RWPE2 (cell line): Measurements from ENCODE around the gene LGALS1.

Source experiments
- ATAC-seq: fragments of 200-7000 bp; cut with Tn5 transposase; 3 replicates; pipeline ENCODE4 v1.9.1; 2021; ENCODE audit warnings: low read depth
- DNase-seq: peaks from one replicate; pipeline ENCODE4 v3.0.0-alpha.2; 2020; ENCODE audit warnings: low spot score
- H3K27ac ChIP-seq: fragments of 450-650 bp; 2 replicates; pipeline ENCODE4 v1.5.1; 2017; ENCODE audit warnings: mild to moderate bottlenecking; ENCODE audit not compliant: poor library complexity, severe bottlenecking
- H3K27me3 ChIP-seq: fragments of 250-450 bp; sonication (Bioruptor Pico); 2 replicates; pipeline ENCODE4 v1.5.1; 2021; ENCODE audit warnings: mild to moderate bottlenecking, moderate library complexity; ENCODE audit not compliant: insufficient read depth, poor library complexity, severe bottlenecking
- H3K36me3 ChIP-seq: fragments of 250-450 bp; sonication (Bioruptor Pico); 2 replicates; pipeline ENCODE4 v1.5.1; 2020; ENCODE audit warnings: low read depth, mild to moderate bottlenecking, moderate library complexity
- H3K4me1 ChIP-seq: fragments of 250-450 bp; sonication (Bioruptor Pico); 2 replicates; pipeline ENCODE4 v1.5.1; 2021; ENCODE audit warnings: mild to moderate bottlenecking, moderate library complexity; ENCODE audit not compliant: insufficient read depth, poor library complexity, severe bottlenecking
- H3K4me3 ChIP-seq: fragments of 250-450 bp; sonication (Bioruptor Pico); 2 replicates; pipeline ENCODE4 v1.5.1; 2021; ENCODE audit warnings: mild to moderate bottlenecking, moderate library complexity; ENCODE audit not compliant: severe bottlenecking
- H3K9me3 ChIP-seq: fragments of 250-450 bp; sonication (Bioruptor Pico); 2 replicates; pipeline ENCODE4 v1.5.1; 2021; ENCODE audit warnings: mild to moderate bottlenecking, moderate library complexity; ENCODE audit not compliant: severe bottlenecking
- TF ChIP-seq, protein P1 (sequence below): fragments of 450-650 bp; IDR thresholded peaks from one replicate; pipeline ENCODE4 v1.5.1; 2017; ENCODE audit warnings: mild to moderate bottlenecking, moderate library complexity; ENCODE audit not compliant: poor library complexity, severe bottlenecking

LGALS1 gene

GRCh38 chr22:37696657-37697537 lies 21.5 kb downstream of the LGALS1 start, which contains the start of gene TRIOBP:
Gene TRIOBP, plus strand, starts transcription at chr22:37697048. Its CDS starts 4,318 bp downstream, at chr22:37701366.
- ATAC-seq = peak; percentile 100
- TF ChIP-seq, protein P1, sequence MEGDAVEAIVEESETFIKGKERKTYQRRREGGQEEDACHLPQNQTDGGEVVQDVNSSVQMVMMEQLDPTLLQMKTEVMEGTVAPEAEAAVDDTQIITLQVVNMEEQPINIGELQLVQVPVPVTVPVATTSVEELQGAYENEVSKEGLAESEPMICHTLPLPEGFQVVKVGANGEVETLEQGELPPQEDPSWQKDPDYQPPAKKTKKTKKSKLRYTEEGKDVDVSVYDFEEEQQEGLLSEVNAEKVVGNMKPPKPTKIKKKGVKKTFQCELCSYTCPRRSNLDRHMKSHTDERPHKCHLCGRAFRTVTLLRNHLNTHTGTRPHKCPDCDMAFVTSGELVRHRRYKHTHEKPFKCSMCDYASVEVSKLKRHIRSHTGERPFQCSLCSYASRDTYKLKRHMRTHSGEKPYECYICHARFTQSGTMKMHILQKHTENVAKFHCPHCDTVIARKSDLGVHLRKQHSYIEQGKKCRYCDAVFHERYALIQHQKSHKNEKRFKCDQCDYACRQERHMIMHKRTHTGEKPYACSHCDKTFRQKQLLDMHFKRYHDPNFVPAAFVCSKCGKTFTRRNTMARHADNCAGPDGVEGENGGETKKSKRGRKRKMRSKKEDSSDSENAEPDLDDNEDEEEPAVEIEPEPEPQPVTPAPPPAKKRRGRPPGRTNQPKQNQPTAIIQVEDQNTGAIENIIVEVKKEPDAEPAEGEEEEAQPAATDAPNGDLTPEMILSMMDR = peak; percentile 70
- H3K27me3 ChIP-seq = no peaks in the 10 kb centered on the region
- H3K4me1 ChIP-seq = peaks cover 8% of the 10 kb centered on the region
- H3K4me3 ChIP-seq = no peak within 1 kb of the TSS
- peak; percentile 97 for DNase-seq
- H3K9me3 ChIP-seq = no peaks in the 10 kb centered on the region
- peaks cover 6% of the 10 kb centered on the region for H3K36me3 ChIP-seq
- no peak within 1 kb of the TSS for H3K27ac ChIP-seq

DNA sequence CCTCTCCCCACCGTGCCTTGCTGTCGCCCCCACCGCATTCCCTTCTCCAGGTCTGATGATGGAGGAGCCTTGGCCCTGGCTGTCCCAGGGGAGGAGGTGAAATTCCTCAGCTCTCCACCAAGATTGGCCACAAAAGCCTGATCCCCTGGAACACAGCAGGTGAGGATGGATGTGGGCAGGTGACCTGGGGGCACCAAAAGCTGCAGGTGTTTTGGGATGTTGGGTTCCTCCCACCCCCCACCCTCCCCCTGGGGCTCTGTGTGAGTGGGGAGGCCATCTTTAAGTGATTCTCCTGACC lies 22.1 kb downstream of the LGALS1 start:
- Histone ChIP-seq H3K27ac (no peak overlapping the region), H3K36me3 (peaks cover under 1% of the 10 kb centered on the region; the same call in 1 of the 2 replicates), H3K9me3 (no peaks in the 10 kb centered on the region), H3K27me3 (no peaks in the 10 kb centered on the region), H3K4me3 (no peak overlapping the region), H3K4me1 (peaks cover 8% of the 10 kb centered on the region)
- TF ChIP-seq, protein P1 = no peak
- DNase-seq = no peak
- no peak for ATAC-seq

DNA sequence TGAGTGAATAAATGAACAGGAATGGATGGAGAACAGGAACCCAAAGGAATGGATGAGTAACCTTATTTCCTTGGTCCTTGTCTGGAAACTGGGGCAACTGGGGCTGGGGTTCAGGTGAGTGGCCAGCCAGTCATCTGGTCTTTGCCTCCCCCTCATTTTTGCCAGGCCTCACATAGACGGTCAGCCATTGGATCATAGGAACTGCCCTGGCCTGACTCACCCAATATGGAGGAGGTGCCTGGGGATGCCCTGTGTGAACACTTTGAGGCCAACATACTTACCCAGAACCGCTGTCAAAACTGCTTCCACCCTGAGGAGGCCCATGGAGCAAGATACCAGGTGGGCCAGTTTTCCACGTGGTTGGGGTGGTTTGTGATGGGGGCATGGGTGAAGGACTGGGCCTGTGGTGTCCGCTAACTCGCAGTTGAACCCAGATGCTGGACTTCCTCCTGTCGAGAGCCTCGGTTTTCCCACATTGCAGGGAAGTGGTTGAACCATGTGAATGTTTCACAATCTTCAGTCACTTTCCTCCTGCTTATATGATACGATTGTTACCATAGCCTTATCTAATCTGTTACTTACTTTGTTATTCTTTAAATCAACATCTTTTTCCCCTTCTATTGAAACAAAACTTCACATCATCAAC lies 25.8 kb downstream of the LGALS1 start:
- no peak overlapping the region for H3K4me3 ChIP-seq
- no peak for DNase-seq
- peaks cover 3% of the 10 kb centered on the region for H3K4me1 ChIP-seq
- H3K36me3 ChIP-seq = no peaks in the 10 kb centered on the region
- TF ChIP-seq, protein P1 = no peak
- no peaks in the 10 kb centered on the region for H3K27me3 ChIP-seq
- H3K27ac ChIP-seq = no peak overlapping the region
- H3K9me3 ChIP-seq = no peaks in the 10 kb centered on the region
- ATAC-seq = no peak

DNA sequence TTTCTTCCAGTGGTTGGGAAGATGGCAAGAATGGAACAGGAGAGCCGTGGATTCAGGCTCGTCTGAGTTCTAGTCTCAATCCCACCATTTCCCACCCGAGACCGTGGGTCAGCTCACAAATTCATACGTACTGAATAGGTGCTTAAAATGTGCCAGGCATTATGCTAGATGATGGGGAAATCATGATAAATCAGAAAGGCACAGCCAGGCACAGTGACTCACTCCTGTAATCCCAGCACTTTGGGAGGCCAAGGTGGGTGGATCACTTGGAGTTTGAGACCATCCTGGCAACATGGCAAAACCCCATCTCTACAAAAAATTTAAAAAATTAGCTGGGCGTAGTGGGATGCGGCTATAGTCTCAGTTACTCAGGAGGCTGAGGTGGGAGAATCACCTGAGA lies 28.5 kb downstream of the LGALS1 start:
- H3K36me3 ChIP-seq = no peaks in the 10 kb centered on the region
- DNase-seq (no peak), ATAC-seq (no peak)
- TF ChIP-seq, protein P1 = no peak
- H3K9me3 ChIP-seq = no peaks in the 10 kb centered on the region
- H3K27ac ChIP-seq = no peak overlapping the region
- no peaks in the 10 kb centered on the region for H3K27me3 ChIP-seq
- no peak overlapping the region for H3K4me3 ChIP-seq
- H3K4me1 ChIP-seq = no peaks in the 10 kb centered on the region

DNA sequence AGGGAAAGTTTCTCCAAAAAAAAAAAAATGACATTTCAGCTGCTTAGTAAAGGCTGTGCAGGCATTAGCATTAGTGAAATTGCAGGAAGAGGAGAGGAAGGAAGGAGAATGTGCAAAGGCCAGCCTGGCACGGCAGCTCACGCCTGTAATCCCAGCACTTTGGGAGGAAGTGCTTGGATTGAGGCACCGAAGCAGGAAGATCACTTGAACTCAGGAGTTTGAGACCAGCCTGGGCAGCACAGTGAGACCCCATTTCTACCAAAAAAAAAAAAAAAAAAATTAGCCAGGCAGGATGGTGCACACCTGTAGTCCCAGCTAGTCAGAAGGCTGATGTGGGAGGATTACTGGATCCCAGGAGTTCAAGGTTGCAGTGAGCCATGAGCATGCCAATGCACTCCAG lies 29.2 kb downstream of the LGALS1 start:
- Histone ChIP-seq H3K27ac (no peak overlapping the region), H3K4me3 (no peak overlapping the region), H3K27me3 (no peaks in the 10 kb centered on the region), H3K36me3 (no peaks in the 10 kb centered on the region), H3K4me1 (no peaks in the 10 kb centered on the region), H3K9me3 (no peaks in the 10 kb centered on the region)
- ATAC-seq (no peak), DNase-seq (no peak)
- TF ChIP-seq, protein P1 = no peak
